DND-41 (cell line): ENCODE results near the gene ZFP90.

ENCODE experiments used
- EZH2 ChIP-seq: IDR thresholded peaks from 3 replicates; pipeline ENCODE4 v1.6.1; 2012; ENCODE audit warnings: borderline replicate concordance, low read depth, mild to moderate bottlenecking, moderate library complexity, low read length, inconsistent platforms; ENCODE audit not compliant: severe bottlenecking
- TF ChIP-seq, protein P1 (sequence below): IDR thresholded peaks from 2 replicates; pipeline ENCODE4 v1.5.1; 2012; ENCODE audit warnings: borderline replicate concordance, low read length, moderate library complexity, mild to moderate bottlenecking; ENCODE audit not compliant: poor library complexity, severe bottlenecking; ENCODE audit errors: extremely low read depth

DNA sequence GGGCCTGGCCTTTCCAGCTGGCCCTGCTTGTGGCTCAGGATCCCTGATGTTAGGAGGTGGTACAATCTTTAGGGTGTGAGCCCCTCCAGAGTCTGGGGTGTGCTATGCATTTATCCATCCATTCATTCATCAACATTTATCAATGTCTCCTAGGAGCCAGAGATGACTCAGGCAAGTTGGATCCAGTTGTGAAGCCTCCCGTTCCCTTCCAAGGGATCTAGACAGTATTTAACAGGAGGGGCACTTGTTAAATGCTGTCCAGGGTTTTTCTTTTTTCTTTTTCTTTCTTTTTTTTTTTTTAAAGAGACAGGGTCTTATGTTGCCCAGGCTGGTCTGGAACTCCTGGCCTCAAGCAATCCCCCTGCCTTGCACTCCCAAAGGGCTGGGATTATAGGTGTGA is 48.7 kb upstream of the ZFP90 start:
- TF ChIP-seq, protein P1, sequence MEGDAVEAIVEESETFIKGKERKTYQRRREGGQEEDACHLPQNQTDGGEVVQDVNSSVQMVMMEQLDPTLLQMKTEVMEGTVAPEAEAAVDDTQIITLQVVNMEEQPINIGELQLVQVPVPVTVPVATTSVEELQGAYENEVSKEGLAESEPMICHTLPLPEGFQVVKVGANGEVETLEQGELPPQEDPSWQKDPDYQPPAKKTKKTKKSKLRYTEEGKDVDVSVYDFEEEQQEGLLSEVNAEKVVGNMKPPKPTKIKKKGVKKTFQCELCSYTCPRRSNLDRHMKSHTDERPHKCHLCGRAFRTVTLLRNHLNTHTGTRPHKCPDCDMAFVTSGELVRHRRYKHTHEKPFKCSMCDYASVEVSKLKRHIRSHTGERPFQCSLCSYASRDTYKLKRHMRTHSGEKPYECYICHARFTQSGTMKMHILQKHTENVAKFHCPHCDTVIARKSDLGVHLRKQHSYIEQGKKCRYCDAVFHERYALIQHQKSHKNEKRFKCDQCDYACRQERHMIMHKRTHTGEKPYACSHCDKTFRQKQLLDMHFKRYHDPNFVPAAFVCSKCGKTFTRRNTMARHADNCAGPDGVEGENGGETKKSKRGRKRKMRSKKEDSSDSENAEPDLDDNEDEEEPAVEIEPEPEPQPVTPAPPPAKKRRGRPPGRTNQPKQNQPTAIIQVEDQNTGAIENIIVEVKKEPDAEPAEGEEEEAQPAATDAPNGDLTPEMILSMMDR = no peak
- no peak for TF ChIP-seq EZH2
